OCI-LY7 (cell line): ENCODE results near the gene MFAP2.

Experiments used
- CTCF ChIP-seq: fragments of 200-600 bp; sonication (generic); conservative IDR thresholded peaks from 2 replicates; pipeline ENCODE4 v1.5.1; 2014; ENCODE audit warnings: mild to moderate bottlenecking, antibody characterized with exemption, low read length, moderate library complexity, mixed read lengths
- EZH2phosphoT487 ChIP-seq: fragments of 200-600 bp; sonication (generic); IDR thresholded peaks from 2 replicates; pipeline ENCODE4 v1.6.1; 2018; ENCODE audit warnings: low read depth, borderline replicate concordance, mild to moderate bottlenecking, mixed run types, antibody characterized with exemption, low read length, moderate library complexity, mixed read lengths

DNA sequence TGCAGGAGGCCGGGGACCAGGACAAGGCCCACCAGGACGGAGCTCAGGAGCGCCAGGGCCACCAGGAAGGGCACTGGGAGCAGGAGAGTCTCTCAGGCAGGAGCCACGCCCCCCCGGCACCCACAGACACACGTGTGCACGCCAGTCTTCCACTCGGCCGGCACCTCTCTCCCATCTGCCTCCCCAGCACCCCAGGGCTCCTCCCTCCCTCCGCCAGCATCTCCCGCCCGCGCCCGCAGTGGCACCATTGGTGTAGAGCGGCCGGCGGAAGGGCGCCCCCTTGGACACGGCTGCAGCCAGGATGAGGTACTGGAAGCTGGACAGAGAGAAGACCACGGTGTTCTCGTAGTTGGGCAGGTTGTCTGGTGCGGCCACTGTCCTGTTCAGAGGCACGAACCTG lies 6.1 kb upstream of the MFAP2 start:
- TF ChIP-seq CTCF (no peak), EZH2phosphoT487 (no peak)
